Measurements from ENCODE around the gene LRP6.
"Not testable (repeated sequence)": the region's sequence is repeated elsewhere in the genome, so short reads cannot be mapped to it uniquely, and the experiment has no call there.

The LRP6 gene

DNA sequence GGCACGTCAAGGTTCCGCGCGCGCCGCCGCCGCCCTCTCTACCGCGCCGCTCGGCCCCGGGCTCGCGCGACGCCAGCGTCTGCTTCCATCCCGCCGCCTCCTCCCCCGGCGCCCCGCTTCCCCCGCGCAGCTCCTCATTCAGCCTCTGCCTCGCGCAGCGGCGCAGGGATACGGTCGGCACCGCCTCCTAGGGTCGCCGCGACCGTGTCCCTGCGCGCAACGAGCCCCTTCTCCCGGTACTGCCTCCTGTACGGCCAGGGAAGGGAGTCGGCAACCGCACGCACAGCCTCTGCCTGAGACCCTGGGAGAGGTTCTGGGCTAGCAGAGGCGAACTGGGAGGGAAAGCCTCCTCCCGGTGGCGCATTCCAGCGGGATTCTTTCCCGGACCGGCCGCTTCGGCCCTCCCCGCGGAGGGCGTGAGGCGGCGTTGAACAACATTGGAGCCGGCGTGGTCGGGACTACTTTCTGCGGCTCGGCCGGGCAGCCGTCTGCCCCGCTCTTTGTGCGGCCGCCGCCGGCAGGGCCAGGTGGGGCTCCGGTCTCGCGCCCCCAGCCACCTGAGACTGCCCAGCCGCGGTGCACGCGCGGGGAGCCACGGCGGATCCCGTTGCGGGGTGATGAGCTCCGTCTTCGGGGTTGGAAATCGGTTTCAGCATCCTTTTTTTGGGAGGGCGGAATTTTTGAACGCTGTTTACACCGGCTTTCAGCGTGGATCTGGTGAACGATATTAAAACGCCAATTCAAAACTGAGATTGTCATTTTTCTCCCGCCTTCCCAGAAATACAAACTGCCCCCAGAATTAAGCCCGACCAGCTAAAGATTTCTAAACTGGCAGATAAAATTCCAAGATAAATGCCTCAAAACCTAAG lies at the start of gene LRP6:
Gene LRP6, minus strand, starts transcription at position 172 of the 869 bp plus-strand sequence. CDS start 309 bp downstream, outside the sequence.
- DNase-seq (ENCODE audit: low read depth) = peak; percentile 73

GRCh38 chr12:12315838-12316237 lies 49.0 kb upstream of the LRP6 start:
- no peak for DNase-seq (ENCODE audit: low read depth)

DNA sequence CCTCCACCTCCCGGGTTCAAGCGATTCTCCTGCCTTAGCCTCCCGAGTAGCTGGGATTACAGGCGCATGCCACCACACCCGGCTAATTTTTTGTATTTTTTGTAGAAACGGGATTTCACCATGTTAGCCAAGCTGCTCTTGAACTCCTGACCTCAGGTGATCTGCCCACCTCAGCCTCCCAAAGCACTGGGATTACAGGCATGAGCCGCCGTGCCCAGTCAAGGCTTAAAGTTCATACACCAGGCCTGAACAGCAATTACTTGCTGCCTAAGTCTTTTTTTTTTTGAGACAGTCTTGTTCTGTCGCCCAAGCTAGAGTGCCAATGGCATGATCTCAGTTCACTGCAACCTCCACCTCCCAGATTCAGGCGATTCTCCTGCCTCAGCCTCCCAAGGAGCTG lies 43.9 kb upstream of the LRP6 start:
- DNase-seq (ENCODE audit: low read depth) = not testable (repeated sequence)

GRCh38 chr12:12305568-12306300 lies 38.9 kb upstream of the LRP6 start:
- DNase-seq (ENCODE audit: low read depth) = no peak

DNA sequence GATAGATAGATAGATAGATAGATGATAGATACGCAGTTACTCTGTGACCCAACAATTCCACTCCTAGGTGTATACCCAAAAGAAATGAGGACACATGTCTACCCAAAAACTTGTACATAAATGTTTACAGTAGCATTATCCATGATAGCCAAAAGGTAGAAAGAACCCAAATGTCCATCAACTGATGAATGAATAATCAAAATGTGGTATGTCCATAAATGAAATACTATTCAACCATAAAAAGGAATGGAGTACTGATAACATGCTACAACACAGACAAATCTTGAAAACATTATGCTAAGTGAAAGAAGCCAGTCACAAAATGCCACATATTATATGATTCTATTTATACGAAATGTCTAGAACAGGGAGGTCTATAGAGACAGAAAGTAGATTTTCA lies 36.1 kb upstream of the LRP6 start:
- no peak for DNase-seq (ENCODE audit: low read depth)

- no peak for DNase-seq (ENCODE audit: low read depth)
These were observed 34.3 kb upstream of the LRP6 start for GRCh38 chr12:12301122-12301521.

DNA sequence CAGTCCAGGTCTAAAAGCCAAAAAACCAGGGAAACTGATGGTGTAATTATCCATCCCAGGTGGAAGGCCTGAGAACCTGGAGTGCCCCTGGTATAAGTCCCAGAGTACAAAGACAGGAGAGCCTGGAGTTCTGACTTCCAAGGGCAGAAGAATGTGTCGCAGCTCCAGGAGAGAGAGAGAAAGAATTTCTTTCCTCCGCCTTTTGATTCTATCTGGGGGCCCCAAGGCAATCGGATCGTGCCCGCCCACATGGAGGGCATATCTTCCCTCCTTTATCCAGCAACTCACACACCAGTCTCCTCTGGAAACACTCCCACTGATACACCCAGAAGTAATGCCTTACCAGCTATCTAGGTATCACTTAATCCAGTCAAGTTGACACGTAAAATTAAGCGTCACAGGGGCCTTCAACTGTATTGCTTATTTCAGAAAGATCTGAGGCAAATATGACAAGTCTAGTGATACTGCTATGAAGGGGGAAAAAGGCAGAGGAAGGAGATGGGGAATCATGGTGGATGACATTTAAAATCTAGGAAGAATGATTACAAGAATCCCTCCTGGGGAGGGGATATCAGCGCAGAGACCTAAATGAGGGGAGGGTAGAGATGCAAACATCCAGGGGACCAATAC lies 30.5 kb upstream of the LRP6 start:
- DNase-seq (ENCODE audit: low read depth) = no peak

DNA sequence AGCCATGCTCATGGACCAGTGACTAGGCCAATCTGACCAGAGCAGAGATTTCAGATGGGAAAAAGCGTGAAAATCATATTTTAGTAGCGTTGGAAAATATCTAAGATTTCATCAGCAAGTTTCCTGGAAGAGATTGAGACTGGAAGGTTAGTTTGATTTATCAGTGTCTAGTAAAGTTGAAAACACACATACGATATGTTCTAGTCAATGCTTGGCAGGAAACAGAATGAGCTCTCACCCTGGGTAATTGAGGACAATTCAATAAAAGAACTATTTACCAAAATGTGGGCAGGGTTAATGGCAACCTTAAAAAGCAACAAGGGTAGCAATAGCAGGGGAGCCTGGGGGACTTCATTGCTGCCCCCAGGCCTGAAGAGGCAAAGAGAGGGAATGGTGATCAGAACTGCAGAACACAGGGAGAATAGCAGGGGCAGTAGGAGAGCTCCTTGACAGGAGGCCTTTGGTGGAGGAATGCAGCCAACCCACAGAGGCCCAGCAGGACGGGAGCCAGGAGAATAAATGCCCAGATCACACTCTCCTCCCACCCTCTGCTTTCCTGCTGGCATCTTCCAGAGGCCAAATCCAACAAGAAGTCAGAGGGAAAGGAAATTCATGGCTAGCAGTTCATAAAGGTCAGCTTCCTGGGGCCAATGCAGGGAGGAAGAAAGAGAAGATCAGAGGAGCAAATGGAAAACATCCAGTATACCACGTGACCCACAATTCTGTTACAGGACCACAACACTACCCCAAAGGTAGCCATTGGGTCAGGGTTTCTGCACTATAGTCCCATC lies 27.6 kb upstream of the LRP6 start:
- DNase-seq (ENCODE audit: low read depth) = no peak

DNA sequence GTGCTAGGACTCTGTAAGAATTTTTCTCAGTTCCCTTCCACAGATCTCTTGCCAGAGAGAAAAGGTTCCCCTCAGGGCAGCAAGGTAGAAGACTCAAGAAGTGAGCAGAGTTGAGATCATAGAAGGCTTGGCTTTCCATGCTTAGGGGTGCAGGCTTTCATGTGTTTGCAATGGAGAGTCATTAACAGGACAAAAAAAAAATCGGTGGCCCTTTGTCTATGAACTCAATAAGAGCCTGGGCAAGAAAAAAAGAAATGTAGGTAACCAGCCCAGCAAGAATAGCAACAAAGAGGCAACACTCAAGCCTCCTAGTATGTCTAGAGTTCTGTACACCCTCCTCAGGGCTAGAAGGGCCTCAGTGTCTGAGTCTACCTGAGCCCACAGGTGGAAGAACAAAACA lies 23.4 kb upstream of the LRP6 start:
- no peak for DNase-seq (ENCODE audit: low read depth)

GRCh38 chr12:12286441-12286840 lies 19.6 kb upstream of the LRP6 start:
- DNase-seq (ENCODE audit: low read depth) = no peak

DNA sequence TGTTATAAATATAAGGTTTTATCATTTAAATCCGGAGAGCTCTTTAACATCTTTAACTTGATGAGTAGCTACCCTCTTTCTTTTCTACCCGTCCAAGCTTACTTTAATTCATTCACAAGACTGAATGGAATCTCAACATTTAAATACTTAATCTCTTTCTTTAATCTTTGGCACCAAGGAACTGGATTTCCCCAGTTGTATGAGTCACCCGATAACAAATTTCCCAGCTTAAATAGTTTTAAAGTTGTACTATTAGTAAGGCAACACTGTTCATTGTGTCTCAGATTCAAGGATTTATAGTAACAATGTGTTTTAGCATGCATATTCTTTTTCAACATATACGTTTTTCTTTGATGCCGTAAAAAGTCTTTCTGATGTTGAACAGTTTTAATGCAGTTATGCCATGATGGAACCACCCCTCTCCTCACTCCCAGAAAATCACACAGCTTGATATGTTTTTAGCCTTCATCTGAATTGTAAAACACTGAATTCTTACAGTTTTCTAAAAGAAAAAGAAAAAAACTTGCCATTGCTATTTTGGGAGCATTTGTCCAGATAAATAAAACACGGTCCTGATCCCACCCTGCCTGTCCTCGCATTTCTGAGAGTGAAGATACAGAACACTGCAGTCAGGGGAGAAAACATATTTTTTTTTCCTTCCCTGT lies 16.0 kb upstream of the LRP6 start:
- DNase-seq (ENCODE audit: low read depth) = no peak

DNA sequence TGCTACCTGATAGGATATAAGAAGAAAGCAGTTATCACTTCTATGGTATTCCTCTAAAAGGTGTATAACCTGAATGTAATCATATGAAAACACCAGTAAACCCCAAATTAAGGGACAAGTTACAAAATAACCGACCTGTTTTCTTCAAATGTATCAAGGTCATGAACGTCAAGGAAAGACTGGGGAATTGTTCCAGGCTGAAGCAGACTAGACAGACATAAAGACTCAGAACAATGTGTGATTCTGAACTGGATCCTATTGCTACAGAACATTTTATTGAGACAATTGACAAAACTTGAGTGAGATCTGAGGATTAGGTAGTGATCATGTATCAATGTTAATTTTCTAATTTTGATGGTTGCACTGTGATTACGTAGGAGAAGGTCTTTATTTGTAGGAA lies 15.4 kb upstream of the LRP6 start:
- DNase-seq (ENCODE audit: low read depth) = no peak

- DNase-seq (ENCODE audit: low read depth) = no peak
These were observed 14.3 kb upstream of the LRP6 start for GRCh38 chr12:12281134-12281533.

GRCh38 chr12:12278899-12279298 lies 12.1 kb upstream of the LRP6 start:
- DNase-seq (ENCODE audit: low read depth) = no peak

DNA sequence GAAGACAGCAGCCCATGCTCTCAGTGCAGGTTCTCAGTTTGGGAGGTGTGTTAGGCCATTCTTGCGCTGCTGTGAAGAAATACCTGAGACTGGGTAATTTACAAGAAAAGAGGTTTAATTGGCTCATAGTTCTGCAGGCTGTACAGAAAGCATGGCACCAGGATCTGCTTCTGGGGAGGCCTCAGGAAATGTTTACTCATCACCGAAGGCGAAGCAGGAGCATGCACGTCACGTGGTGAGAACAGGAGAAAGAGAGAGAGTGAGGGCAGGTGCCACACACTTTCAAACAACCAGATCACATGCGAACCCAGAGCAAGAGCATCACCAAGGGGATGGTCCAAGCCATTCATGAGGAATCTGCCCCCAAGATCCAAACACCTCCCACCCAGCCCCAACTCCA lies 9.0 kb upstream of the LRP6 start:
- DNase-seq (ENCODE audit: low read depth) = no peak

GRCh38 chr12:12273291-12273957 lies 6.6 kb upstream of the LRP6 start:
- DNase-seq (ENCODE audit: low read depth) = no peak

- no peak for DNase-seq (ENCODE audit: low read depth)
These were observed 6.0 kb upstream of the LRP6 start for GRCh38 chr12:12272869-12273268.

- no peak for DNase-seq (ENCODE audit: low read depth)
These were observed 3.4 kb upstream of the LRP6 start for GRCh38 chr12:12270226-12270625.

- no peak for DNase-seq (ENCODE audit: low read depth)
These were observed 927 bp upstream of the LRP6 start for GRCh38 chr12:12267742-12268200.

GRCh38 chr12:12266389-12266872 lies 413 bp downstream of the LRP6 start:
- DNase-seq (ENCODE audit: low read depth) = no peak

Data from activated T-cell treated with anti-CD3 and anti-CD28 coated beads for 24 hours (primary cell).